Stimulated activated CD4-positive, alpha-beta T cell treated with anti-CD3 and anti-CD28 coated beads, Interleukin-15, amount 100 ng/mL, for 24 hours (primary cell): Measurements from ENCODE around the gene CPO.

Source experiments
- DNase-seq: peaks from one replicate; pipeline ENCODE4 v3.0.0-alpha.2; 2020

Gene CPO

GRCh38 chr2:206974551-206974950, 35.2 kb downstream of the CPO start:
- DNase-seq = no peak

DNA sequence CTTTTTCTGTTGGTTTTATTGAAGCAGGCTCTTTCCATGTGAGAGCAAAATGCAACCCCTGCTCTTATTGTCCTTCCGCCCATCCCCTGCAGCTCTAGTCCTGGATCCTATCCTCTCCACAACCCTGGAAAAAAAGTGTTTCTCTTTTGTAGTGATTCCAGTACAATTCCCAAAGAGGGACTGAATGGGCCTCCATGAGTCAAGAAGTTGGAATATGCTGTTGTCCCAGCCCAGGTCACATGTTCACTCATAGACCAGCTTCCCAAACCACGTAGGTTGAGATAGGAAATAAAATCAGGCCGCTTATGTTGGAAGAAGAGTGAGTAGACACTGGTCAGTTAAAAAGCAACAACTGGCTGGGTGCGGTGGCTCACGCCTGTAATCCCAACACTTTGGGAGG, 39.4 kb downstream of the CPO start:
- DNase-seq = no peak

- no peak for DNase-seq
Measured at GRCh38 chr2:206979365-206979764, 40.0 kb downstream of the CPO start.

DNA sequence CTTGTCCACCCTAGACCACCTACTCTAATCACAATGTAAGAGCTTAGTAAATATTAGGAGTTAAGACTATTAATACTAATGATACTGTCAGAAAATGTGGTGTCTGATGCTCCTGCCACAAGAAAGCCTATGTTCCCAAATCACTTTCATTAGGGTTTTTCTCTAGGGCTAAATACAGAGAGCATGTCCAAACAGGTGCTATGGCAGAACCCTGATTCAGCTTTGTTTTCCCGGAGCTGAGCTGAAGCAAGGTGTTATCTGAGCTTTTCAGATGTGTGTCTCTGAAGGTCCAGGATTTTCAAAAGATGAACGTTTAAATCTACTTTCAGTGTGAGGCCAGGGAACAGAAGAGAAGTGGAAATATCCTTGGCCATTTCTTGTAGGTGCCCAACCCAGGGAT, 40.6 kb downstream of the CPO start:
- DNase-seq = no peak

- DNase-seq = no peak
Measured at GRCh38 chr2:206980413-206980812, 41.1 kb downstream of the CPO start.

GRCh38 chr2:206981086-206981674, 41.9 kb downstream of the CPO start:
- no peak for DNase-seq

- peak; percentile 58 for DNase-seq
Measured at GRCh38 chr2:206981739-206982340, 42.5 kb downstream of the CPO start.

GRCh38 chr2:206982360-206982955, 43.1 kb downstream of the CPO start:
- no peak for DNase-seq

GRCh38 chr2:206983161-206983859, 44.0 kb downstream of the CPO start:
- DNase-seq = no peak

- no peak for DNase-seq
Measured at GRCh38 chr2:206984206-206984605, 44.9 kb downstream of the CPO start.

GRCh38 chr2:206986943-206987342, 47.6 kb downstream of the CPO start:
- DNase-seq = no peak

GRCh38 chr2:206987810-206988209, 48.5 kb downstream of the CPO start:
- no peak for DNase-seq

DNA sequence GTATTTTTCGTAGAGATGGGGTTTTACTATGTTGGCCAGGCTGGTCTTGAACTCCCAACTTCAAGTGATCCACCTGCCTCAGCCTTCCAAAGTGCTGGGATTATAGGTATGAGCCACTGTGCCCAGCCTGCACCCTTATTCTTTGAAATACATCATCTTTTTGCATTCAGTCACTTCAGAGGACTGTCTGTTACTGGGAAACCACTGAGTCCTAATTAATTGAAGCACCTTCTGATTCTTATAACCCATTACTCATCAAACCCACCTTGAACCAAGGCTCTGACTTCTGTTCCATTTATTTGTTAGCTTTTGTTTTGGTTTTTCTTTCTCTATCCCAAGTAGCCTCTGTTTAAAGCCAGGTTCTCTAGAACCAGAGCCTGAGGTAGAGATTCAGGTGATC, 49.6 kb downstream of the CPO start:
- DNase-seq = no peak

DNA sequence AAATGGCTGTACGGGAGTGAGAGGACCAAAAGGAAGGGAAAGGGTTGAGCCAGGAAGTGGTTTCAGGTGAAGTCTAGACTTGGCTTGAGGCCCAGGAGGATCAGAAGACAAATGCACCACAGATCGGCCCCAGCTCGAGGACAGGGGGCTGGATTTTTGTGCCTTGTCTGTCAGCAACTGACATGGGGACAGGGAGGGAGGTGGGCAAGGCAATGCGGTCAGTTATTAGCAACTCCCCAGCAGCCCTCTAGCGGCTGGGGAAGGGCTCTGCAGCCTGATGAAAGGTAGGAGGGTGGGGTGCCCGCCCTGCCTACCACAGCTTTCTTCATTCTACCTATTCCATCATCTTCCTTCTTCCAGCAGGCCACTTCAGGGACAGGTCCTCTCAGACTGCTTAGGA, 50.0 kb downstream of the CPO start:
- peak; percentile 31 for DNase-seq

GRCh38 chr2:206990360-206990759, 51.0 kb downstream of the CPO start:
- DNase-seq = no peak

DNA sequence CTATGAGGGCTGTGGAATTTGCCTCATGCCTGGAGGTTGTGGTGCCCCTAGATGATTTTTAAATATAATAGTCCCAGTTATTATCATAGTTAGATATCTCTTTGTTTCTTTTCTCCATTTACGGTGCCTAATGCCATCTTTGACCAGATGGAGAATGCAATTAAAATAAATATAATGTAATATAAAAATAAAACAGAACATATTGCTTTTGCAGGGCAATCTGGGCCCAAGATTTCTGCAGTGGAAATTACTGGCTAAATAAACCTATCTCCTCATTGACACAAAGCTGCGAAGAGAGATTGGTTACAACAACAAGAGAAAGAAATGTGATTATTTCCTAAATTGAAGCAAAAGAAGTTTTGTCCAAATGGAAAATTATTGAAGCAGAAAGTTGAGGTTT, 51.8 kb downstream of the CPO start:
- no peak for DNase-seq

- DNase-seq = no peak
Measured at GRCh38 chr2:206993396-206993911, 54.1 kb downstream of the CPO start.

- DNase-seq = no peak
Measured at GRCh38 chr2:206993964-206994363, 54.6 kb downstream of the CPO start.

GRCh38 chr2:206996556-206997065, 57.3 kb downstream of the CPO start:
- no peak for DNase-seq

DNA sequence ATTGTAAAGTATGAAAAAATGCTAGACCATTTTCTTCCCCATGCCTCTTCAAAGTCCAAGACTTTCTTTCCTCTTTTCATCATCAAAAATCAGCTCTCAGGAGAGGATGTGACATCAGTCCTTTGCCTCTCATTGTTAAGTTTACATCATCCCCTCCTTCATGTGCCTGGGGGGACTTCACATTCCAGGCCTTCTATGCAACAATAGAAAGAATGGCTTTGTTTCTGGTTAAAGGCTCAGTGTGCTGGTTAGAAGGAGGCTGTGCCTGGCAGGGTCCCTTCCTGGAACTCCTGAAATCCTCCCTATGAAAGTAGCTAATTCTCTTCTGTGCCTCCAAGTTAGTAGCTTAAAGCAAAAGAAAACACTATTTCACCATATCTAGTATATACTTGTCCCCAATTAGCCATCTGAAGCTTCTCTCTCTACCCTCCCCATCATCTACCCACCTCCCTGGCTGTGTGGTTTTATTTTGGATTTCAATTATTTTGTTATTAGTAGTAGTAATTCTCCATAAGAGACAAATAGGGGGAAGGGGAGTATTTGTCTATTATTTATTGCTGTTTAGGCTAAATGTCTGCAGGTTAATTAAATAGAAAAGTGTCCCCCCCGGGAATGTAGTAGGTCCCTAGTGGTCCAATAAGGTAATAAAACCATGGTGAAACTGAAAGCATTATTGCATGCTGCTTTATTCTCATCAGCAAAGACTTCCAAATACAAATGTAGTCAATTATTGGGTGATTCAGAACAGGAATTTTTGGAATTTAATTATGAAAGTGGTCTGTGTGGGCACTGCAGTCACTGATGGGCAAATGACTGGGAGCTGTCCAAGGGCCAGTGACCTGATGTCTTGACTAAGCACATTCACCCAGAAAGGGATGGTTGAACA, 69.0 kb downstream of the CPO start:
- no peak for DNase-seq

DNA sequence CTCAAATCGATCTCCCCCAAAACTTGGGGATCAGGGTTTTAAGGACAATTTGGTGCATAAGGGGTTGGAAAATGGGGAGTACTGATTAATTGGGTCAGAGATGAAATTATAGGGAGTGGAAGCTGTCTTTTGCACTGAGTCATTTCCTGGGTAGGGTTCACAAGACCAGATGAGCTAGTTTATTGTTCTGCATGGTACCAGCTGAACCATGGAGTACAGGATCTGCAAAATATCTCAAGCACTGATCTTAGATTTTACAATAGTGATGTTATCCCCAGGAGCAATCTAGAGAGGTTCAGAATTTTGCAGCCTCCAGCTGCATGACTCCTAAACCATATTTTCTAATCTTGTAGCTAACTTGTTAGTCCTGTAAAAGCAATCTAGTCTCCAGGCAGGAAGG, 73.1 kb downstream of the CPO start:
- DNase-seq = no peak

GRCh38 chr2:207014424-207014823, 75.1 kb downstream of the CPO start:
- no peak for DNase-seq

DNA sequence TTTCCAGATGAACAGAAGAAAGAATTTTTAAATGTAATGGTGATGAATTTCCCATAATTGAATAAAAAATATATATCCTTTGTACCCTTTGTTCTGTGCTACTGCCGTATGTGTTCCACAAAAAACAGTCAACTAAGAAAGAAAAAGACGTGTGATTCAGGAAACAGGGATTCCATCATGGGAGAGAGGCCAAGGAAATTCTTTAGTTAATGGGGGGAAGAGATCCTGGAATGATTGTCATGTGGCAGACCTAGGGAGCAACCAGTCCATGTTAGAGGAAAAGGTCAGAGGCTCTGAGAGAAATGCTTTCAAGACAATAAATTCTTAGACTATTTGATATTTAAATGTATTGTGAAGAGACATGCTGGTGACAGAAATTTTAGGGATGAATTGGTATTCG, 76.6 kb downstream of the CPO start:
- no peak for DNase-seq
